Fibroblast of lung (primary cell): ENCODE results near the gene RIPOR3. TPM values are rescaled to one million over a fixed set of nuclear protein-coding genes. Genes with fewer than 3 reads are reported as not detected.

Experiments
- DNase-seq, 2 donors: peaks; one replicate each; pipeline versions ENCODE4 v3.0.0 to v3.0.0-alpha.2; 2010; ENCODE audit warnings: low read depth in 2 of 2
- H2AFZ ChIP-seq: 2 replicates; pipeline ENCODE4 v1.5.1; 2012; ENCODE audit warnings: low read length, control low read depth, inconsistent platforms
- H3K27ac ChIP-seq: 2 replicates; pipeline ENCODE4 v1.5.1; 2011; ENCODE audit warnings: low read length, control low read depth; ENCODE audit not compliant: insufficient read depth
- H3K27me3 ChIP-seq: 2 replicates; pipeline ENCODE4 v1.5.1; 2011; ENCODE audit warnings: mild to moderate bottlenecking, low read length; ENCODE audit not compliant: control insufficient read depth, insufficient read depth
- H3K36me3 ChIP-seq: 2 replicates; pipeline ENCODE4 v1.5.1; 2011; ENCODE audit warnings: low read length; ENCODE audit not compliant: control insufficient read depth, insufficient read depth
- H3K4me1 ChIP-seq: 2 replicates; pipeline ENCODE4 v1.5.1; 2011; ENCODE audit warnings: low read length; ENCODE audit not compliant: control insufficient read depth, insufficient read depth; ENCODE audit errors: extremely low read depth
- H3K4me2 ChIP-seq: 2 replicates; pipeline ENCODE4 v1.5.1; 2011; ENCODE audit warnings: low read length, control low read depth; ENCODE audit not compliant: insufficient read depth; ENCODE audit errors: extremely low read depth
- H3K4me3 ChIP-seq, 4 experiments: fragments of 200-600 bp in 1 of 4; sonication (generic) in 1 of 4; replicated peaks in 1 of 4; 2 replicates each; pipeline ENCODE4 v1.5.1; 2011 to 2016; ENCODE audit warnings: low read length in 4 of 4, low read depth in 3 of 4, mild to moderate bottlenecking in 3 of 4, control low read depth in 2 of 4, inconsistent platforms in 1 of 4, mixed read lengths in 1 of 4; ENCODE audit not compliant: insufficient read depth in 1 of 4; ENCODE audit errors: control extremely low read depth in 1 of 4
- H3K79me2 ChIP-seq: 2 replicates; pipeline ENCODE4 v1.5.1; 2012; ENCODE audit warnings: mild to moderate bottlenecking, low read length, inconsistent platforms; ENCODE audit not compliant: control insufficient read depth, insufficient read depth
- H3K9ac ChIP-seq: 2 replicates; pipeline ENCODE4 v1.5.1; 2011; ENCODE audit warnings: mild to moderate bottlenecking, low read length, control low read depth; ENCODE audit not compliant: insufficient read depth
- H3K9me3 ChIP-seq: 2 replicates; pipeline ENCODE4 v1.5.1; 2012; ENCODE audit warnings: low read depth, low read length; ENCODE audit not compliant: control insufficient read depth, insufficient read depth
- H4K20me1 ChIP-seq: 2 replicates; pipeline ENCODE4 v1.5.1; 2011; ENCODE audit warnings: low read length; ENCODE audit not compliant: control insufficient read depth, insufficient read depth; ENCODE audit errors: extremely low read depth
- EZH2 ChIP-seq: IDR thresholded peaks from 2 replicates; pipeline ENCODE4 v1.5.1; 2012; ENCODE audit warnings: low read length, control low read depth, mild to moderate bottlenecking; ENCODE audit errors: missing control alignments
- polyA plus RNA-seq, 2 donors: library from polyadenylated mRNA; depleted of rRNA in 1 of 2; stranded (reverse) in 1 of 2; unstranded in 1 of 2; fragments of >200 nt; gene quantifications; 2 replicates each; pipeline ENCODE4 v1.2.1, GENCODE V29; 2011 to 2012; ENCODE audit warnings: missing spikeins in 1 of 2
- total RNA-seq: library from RNA; depleted of rRNA; stranded (reverse); fragments of >200 nt; gene quantifications from 2 replicates; pipeline ENCODE4 v1.2.1, GENCODE V29; 2014
- TF ChIP-seq, protein P1 (sequence below), 2 donors: IDR thresholded peaks in 1 of 2; conservative IDR thresholded peaks in 1 of 2; 1 replicate in 1 of 2; 2 replicates in 1 of 2; pipeline ENCODE4 v1.5.1; 2011 to 2012; ENCODE audit warnings: low read length in 2 of 2, control low read depth in 1 of 2, inconsistent platforms in 1 of 2, low read depth in 1 of 2, mild to moderate bottlenecking in 1 of 2

Gene RIPOR3
- total and polyA plus RNA-seq, 2 donors (not counting 1 experiment from before 2014, with no cell fraction given) = 2.0 to 4.1 TPM

DNA sequence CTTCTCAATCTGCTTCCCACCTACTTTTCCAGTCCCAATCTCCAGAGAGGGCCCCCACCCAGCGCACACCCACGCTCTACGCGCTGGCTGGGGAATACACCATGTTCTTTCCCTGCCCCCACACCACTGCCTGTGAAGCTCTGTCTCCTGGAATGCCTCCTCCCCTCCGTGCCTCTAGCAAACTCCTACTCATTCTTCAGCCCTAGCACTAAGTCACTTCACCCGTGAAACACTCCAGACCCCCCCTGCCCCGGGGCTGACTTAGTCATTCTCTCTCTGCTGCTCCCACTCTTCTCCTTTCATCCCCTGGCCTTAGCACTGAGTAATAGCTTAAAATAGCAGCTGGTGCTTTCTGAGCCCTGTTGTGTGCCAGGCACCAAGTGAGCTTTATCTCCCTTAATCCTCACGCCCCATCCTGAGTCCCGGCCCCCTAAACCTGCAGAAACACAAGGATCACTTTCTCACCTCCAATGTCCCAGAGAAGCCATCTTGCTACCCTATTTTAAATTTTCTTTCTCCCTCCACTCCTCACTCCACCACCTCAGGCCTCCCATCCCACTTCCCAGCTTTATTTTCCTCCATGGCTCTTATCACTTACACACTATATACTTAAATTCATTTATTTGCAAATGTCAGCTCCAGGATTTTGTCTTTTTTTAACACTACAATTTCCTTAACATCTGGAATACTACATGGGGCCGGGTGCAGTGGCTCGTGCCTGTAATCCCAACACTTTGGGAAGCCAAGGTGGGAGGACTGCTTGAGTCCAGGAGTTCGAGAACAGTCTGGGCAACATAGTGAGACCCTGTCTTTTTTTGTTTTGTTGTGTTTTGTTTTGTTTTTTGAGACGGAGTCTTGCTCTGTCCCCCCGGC is 33.7 kb upstream of the RIPOR3 start:
- peak overlapping the region; percentile 39 for H3K4me2 ChIP-seq
- TF ChIP-seq, protein P1, sequence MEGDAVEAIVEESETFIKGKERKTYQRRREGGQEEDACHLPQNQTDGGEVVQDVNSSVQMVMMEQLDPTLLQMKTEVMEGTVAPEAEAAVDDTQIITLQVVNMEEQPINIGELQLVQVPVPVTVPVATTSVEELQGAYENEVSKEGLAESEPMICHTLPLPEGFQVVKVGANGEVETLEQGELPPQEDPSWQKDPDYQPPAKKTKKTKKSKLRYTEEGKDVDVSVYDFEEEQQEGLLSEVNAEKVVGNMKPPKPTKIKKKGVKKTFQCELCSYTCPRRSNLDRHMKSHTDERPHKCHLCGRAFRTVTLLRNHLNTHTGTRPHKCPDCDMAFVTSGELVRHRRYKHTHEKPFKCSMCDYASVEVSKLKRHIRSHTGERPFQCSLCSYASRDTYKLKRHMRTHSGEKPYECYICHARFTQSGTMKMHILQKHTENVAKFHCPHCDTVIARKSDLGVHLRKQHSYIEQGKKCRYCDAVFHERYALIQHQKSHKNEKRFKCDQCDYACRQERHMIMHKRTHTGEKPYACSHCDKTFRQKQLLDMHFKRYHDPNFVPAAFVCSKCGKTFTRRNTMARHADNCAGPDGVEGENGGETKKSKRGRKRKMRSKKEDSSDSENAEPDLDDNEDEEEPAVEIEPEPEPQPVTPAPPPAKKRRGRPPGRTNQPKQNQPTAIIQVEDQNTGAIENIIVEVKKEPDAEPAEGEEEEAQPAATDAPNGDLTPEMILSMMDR (conservative IDR thresholded peaks at IDR 0.05 in 1 of 2, IDR thresholded peaks at IDR 0.05 in 1 of 2; ENCODE audit: low read depth in 1 of 2, low read length in 2 of 2) = no peak
- TF ChIP-seq EZH2 = no peak
- peak overlapping the region; percentile 45 for H2AFZ ChIP-seq
- DNase-seq = peak; percentile 84 to 98
- H3K4me3 ChIP-seq = peak overlapping the region in 1 of 4 experiments; percentile 17
- H4K20me1 ChIP-seq = no peaks in the 10 kb centered on the region
- H3K27me3 ChIP-seq = no peaks in the 10 kb centered on the region
- H3K36me3 ChIP-seq = no peaks in the 10 kb centered on the region
- H3K9ac ChIP-seq = no peak overlapping the region
- H3K27ac ChIP-seq = peak overlapping the region; percentile 40
- peaks cover 4% of the 10 kb centered on the region for H3K4me1 ChIP-seq
- no peaks in the 10 kb centered on the region for H3K9me3 ChIP-seq
- H3K79me2 ChIP-seq = no peaks in the 10 kb centered on the region

DNA sequence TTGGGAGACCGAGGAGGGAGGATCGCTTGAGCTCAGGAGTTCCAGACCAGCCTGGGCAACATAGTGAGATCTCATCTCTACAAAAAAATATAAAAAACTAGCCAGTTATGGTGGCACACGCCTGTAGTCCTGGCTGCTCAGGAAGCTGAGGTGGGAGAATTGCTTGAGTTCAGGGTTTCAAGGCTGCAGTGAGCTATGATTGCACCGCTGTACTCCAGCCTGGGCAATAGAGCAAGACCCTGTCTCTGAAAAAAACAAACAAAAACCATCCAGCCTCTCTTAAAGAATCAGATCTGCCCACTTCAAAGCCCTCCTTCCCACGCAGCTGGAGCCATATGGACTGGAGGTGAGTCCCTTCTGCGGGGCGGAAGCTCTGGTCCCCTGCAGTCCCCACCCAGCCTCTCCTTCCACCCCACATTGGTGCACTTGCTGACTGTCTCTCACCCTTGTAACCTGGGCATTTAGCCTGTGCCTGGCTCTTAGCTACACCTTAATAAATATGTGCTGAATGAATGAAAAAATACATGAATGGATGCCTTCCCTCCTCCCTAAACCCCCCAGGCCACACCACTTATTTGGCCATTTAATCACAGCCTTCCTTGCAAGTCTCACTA is 32.9 kb upstream of the RIPOR3 start:
- H3K4me1 ChIP-seq = peaks cover 4% of the 10 kb centered on the region
- H3K4me3 ChIP-seq = no peak overlapping the region
- H2AFZ ChIP-seq = peak overlapping the region; percentile 45
- H4K20me1 ChIP-seq = no peaks in the 10 kb centered on the region
- TF ChIP-seq, protein P1 (conservative IDR thresholded peaks at IDR 0.05 in 1 of 2, IDR thresholded peaks at IDR 0.05 in 1 of 2; ENCODE audit: low read depth in 1 of 2, low read length in 2 of 2) = no peak
- TF ChIP-seq EZH2 = no peak
- peak overlapping the region; percentile 40 for H3K27ac ChIP-seq
- peak overlapping the region; percentile 37 for H3K4me2 ChIP-seq
- H3K9ac ChIP-seq = no peak overlapping the region
- no peak for DNase-seq
- no peaks in the 10 kb centered on the region for H3K36me3 ChIP-seq
- H3K79me2 ChIP-seq = no peaks in the 10 kb centered on the region
- no peaks in the 10 kb centered on the region for H3K27me3 ChIP-seq
- no peaks in the 10 kb centered on the region for H3K9me3 ChIP-seq

DNA sequence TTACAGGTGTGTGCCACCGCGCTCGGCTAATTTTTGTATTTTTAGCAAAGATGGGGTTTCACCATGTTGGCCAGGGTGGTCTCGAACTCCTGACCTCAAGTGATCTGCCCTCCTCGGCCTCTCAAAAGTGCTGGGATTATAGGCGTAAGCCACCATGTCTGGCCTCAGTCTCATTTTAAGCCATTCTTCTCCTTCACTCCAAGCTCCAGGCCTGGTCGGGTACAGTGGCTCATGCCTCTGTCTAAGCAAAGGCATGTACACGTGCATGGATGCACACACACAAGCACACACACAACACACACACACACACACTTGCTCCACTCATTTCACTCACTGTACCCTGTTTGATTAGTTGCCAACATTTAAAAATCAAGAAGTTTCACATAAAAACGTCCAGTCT is 32.3 kb upstream of the RIPOR3 start:
- H2AFZ ChIP-seq = no peak overlapping the region
- no peak overlapping the region for H3K27ac ChIP-seq
- H4K20me1 ChIP-seq = no peaks in the 10 kb centered on the region
- DNase-seq = no peak
- H3K9me3 ChIP-seq = no peaks in the 10 kb centered on the region
- no peaks in the 10 kb centered on the region for H3K79me2 ChIP-seq
- peaks cover 4% of the 10 kb centered on the region for H3K4me1 ChIP-seq
- H3K4me3 ChIP-seq = no peak overlapping the region
- no peaks in the 10 kb centered on the region for H3K36me3 ChIP-seq
- no peak overlapping the region for H3K4me2 ChIP-seq
- H3K27me3 ChIP-seq = no peaks in the 10 kb centered on the region
- no peak overlapping the region for H3K9ac ChIP-seq
- no peak for TF ChIP-seq EZH2
- TF ChIP-seq, protein P1 (conservative IDR thresholded peaks at IDR 0.05 in 1 of 2, IDR thresholded peaks at IDR 0.05 in 1 of 2; ENCODE audit: low read depth in 1 of 2, low read length in 2 of 2) = no peak
